ENCODE data around the gene WASF2. TPM values are rescaled to one million over a fixed set of nuclear protein-coding genes. Genes with fewer than 3 reads are reported as not detected.
"Not testable (repeated sequence)": the region's sequence is repeated elsewhere in the genome, so short reads cannot be mapped to it uniquely, and the experiment has no call there.

The WASF2 gene, protein sequence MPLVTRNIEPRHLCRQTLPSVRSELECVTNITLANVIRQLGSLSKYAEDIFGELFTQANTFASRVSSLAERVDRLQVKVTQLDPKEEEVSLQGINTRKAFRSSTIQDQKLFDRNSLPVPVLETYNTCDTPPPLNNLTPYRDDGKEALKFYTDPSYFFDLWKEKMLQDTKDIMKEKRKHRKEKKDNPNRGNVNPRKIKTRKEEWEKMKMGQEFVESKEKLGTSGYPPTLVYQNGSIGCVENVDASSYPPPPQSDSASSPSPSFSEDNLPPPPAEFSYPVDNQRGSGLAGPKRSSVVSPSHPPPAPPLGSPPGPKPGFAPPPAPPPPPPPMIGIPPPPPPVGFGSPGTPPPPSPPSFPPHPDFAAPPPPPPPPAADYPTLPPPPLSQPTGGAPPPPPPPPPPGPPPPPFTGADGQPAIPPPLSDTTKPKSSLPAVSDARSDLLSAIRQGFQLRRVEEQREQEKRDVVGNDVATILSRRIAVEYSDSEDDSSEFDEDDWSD
- total RNA-seq (100 to 1,000 TPM; 183 to 185 TPM), polyA plus RNA-seq (10 to 100 TPM; 54.8 to 68.9 (median 68.5) TPM), total RNA-seq (68.0 to 168 (median 153) reads per million in 6 experiments)

DNA sequence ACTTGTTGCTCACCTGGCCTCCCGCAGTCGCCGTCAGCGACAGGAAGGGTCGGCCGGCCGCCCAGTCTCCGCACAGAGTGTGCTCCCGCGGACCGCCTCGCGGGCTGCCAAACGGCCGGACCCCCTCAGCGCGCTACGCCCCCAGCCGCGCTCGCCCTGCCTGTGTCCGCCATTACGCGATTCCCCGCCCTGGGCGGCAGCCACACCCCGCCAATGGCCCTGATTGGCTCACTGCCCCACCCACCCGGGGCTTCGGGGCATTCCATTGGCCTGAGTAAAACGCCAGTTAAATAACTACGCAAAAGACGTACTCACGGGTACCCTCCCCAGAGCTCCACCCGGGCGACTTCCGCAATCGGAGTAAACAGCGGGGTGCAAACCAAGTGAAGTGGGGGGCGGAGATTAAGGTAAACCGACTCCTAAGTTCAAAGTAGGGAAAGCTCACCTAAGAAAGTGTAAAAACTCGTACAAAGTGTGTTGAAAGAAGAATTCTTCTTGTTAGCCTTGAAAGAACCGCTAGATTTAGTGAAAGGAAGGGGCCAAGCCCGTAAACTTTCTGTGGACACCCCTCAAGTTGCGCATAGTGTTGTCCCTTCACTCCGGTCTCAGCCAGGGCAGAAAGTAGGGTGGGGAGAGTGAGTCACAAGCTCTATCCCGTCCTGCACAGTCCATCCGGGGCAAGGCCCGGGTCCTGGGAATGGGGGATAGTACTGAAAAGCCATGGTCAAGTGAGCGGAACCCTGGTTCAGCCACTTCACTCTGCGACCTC, at the start of gene WASF2:
TSS of gene WASF2 (minus strand) at position 195 of the 769 bp plus-strand sequence. CDS start 61,277 bp downstream, outside the sequence.
- Mint-ChIP-seq H3K4me1 (peaks cover 17 to 54% (median 37%) of the 10 kb centered on the region in 4 donors), H3K9me3 (no peaks in the 10 kb centered on the region), H3K36me3 (peaks cover 0 to 7% (median 0%) of the 10 kb centered on the region in 3 donors), H3K4me3 (peak within 1 kb of the TSS; percentile 92 to 99 (median 96)), H3K27me3 (no peaks in the 10 kb centered on the region), H3K27ac (peak within 1 kb of the TSS; percentile 97 to 100 (median 99))
- POLR2A ChIA-PET = interaction anchor here (0.6 to 7.0 kb wide), 34 partner anchors 8 to 1057 kb away, joined by 3 to 144 read pairs (median 4); partner anchors contain the start of genes AHDC1, FAM76A, GPN2 and SLC9A1
- peak; percentile 93 to 99 (median 97) for DNase-seq
- peak; percentile 91 to 95 for ATAC-seq

DNA sequence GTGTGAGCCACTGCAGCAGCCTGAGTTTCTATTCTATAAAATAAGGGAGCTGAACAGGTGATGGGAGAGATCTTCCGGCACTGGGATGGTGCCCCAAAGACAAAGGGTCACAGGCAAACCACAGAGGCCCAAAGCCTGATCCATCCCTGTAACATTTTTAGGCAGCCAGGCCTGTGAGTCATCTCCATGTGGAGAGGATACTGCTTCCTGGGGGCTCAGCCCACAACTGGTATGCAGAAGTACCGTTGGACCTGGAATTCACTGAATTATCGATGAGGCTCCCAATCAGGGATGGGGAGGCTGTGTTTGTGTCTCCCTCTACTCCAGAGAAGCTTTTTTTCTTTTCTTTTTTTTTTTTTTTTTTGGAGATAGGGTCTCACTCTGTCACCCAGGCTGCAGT, 48.8 kb upstream of the WASF2 start:
- ATAC-seq = no peak
- POLR2A ChIA-PET = interaction anchor here (0.7 kb wide), 1 partner anchor 14 kb away, joined by 7 read pairs; no protein-coding TSS in a partner anchor
- H3K36me3 Mint-ChIP-seq = peaks cover 0 to 16% (median 0%) of the 10 kb centered on the region in 3 donors
- no peaks in the 10 kb centered on the region for H3K9me3 Mint-ChIP-seq
- H3K4me3 Mint-ChIP-seq = no peak overlapping the region
- no peak for DNase-seq
- H3K4me1 Mint-ChIP-seq = peaks cover 8 to 17% (median 10%) of the 10 kb centered on the region in 4 donors
- no peak overlapping the region for H3K27ac Mint-ChIP-seq
- H3K27me3 Mint-ChIP-seq = no peaks in the 10 kb centered on the region

DNA sequence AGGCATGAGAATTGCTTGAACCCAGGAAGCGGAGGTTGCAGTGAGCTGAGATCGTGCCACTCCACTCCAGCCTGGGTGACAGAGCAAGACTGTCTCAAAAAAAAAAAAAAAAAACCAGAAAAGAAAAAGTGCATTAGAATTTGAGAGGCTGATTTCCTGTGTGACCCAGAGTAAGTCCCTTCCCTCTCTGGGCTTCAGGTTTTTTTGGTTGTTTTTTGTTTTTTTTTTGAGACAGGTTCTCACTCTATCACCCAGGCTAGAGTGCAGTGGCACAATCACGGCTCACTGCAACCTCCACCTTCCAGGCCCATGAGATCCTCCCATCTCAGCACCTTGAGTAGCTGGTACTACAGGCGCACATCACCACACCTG, 48.3 kb upstream of the WASF2 start:
- Mint-ChIP-seq H3K27ac (peak overlapping the region in 1 of 10 donors; percentile 53), H3K36me3 (peaks cover 0 to 19% (median under 1%) of the 10 kb centered on the region in 3 donors)

DNA sequence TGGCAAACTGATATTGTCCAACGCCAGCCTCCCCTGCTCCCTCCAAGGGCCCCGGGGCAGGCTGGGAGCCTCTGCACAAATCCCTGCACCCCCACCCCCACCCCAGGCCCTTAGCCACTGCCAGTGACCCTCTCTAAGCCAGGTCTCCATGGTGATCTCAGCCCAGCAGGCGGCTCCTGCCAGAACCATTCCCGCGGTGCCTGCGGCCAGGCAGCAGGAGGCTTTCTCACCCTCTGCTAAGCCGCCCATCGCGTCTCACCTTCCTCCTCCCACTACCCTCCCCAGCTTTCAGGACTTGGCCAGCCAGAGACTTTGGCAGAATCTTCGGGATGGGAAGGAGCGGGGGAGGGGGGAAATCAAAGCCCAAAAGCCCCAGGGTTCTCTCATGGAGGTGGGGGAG, 46.8 kb upstream of the WASF2 start:
- POLR2A ChIA-PET = no interaction called here
- peak overlapping the region in 2 of 10 donors; percentile 18 to 77 for H3K27ac Mint-ChIP-seq
- no peak for ATAC-seq
- H3K9me3 Mint-ChIP-seq = no peaks in the 10 kb centered on the region
- H3K4me3 Mint-ChIP-seq = no peak overlapping the region
- no peaks in the 10 kb centered on the region for H3K27me3 Mint-ChIP-seq
- peaks cover 18 to 31% (median 22%) of the 10 kb centered on the region in 4 donors for H3K4me1 Mint-ChIP-seq
- H3K36me3 Mint-ChIP-seq = peaks cover 0 to 29% (median 5%) of the 10 kb centered on the region in 3 donors
- no peak for DNase-seq

More for the DNA sequence above, 48.3 kb upstream of the WASF2 start:
- H3K27me3 Mint-ChIP-seq, H3K4me3 Mint-ChIP-seq, ATAC-seq, H3K9me3 Mint-ChIP-seq, DNase-seq: not testable (repeated sequence)
- POLR2A ChIA-PET = interaction anchor here (0.7 kb wide), 1 partner anchor 14 kb away, joined by 7 read pairs; no protein-coding TSS in a partner anchor
- peaks cover 9 to 22% (median 12%) of the 10 kb centered on the region in 4 donors for H3K4me1 Mint-ChIP-seq

DNA sequence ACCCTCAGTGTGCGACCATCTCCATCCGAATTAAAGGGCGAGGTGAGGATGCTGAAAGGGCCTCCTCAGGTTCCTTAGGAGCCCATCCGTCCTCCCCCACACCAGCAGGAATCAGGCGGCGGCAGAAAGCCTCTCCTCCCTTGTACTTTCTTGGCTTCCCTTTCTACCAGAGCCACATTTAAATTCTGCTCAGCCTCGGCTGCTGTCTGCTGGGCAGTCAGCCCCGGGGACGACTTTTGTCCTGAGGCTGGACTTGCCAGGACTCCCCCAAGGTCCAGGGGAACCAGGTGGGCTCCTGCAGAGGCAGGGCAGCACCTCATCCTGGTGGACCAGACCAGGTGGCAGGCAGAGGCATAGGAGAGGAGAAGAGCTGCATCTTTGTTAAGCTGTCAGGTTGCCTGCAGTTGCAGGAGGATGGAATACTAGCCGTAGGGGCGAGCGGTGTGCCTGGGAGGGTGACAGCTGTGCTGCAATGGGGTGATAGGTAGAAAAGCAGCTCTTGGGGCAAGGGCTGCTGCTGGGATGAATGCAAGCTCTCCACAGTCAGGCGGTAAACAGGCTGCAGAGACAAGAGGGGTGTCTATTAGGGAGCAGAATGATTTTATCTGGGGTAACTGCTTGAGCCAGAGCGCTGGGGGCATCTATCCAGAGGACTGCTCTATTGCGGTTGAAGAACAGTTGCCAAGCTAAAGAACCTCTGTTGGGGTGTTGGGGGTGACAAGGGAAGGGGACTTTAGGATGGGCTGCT, 46.2 kb upstream of the WASF2 start:
- ATAC-seq = no peak
- Mint-ChIP-seq H3K4me1 (peaks cover 20 to 33% (median 24%) of the 10 kb centered on the region in 4 donors), H3K4me3 (no peak overlapping the region), H3K36me3 (peaks cover 0 to 31% (median 5%) of the 10 kb centered on the region in 3 donors), H3K27me3 (no peaks in the 10 kb centered on the region), H3K9me3 (no peaks in the 10 kb centered on the region), H3K27ac (peak overlapping the region in 7 of 10 donors; percentile 27 to 77 (median 60))
- POLR2A ChIA-PET = interaction anchor here (0.5 to 1.0 kb wide), 2 partner anchors 40 to 181 kb away, joined by 3 read pairs; no protein-coding TSS in a partner anchor
- no peak for DNase-seq

DNA sequence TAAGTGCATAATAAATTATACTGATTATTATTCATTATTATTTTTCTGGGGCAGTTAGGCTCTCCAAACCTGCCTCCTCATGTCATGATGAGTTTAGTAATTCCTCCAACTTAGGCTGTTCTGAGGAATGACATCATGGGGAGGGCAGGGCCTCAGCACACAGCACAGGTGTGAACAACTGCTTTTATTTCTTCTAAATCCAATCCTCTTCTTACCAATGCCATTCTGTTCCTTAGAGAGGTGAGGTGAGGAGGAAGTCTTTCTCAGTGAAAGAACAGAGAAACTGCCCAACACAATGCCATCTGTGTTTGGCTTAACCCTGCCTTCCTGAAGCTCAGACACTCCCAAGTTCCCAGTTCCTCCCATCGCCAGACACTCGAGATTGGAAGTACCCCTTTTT, 45.4 kb upstream of the WASF2 start:
- Mint-ChIP-seq H3K36me3 (peaks cover 0 to 31% (median 5%) of the 10 kb centered on the region in 3 donors), H3K27me3 (no peaks in the 10 kb centered on the region), H3K4me3 (no peak overlapping the region), H3K4me1 (peaks cover 19 to 28% (median 23%) of the 10 kb centered on the region in 4 donors), H3K9me3 (no peaks in the 10 kb centered on the region), H3K27ac (peak overlapping the region in 7 of 10 donors; percentile 22 to 75 (median 63))
- ATAC-seq (no peak), DNase-seq (no peak)
- POLR2A ChIA-PET = interaction anchor here (1.0 kb wide), 1 partner anchor 41 kb away, joined by 3 read pairs; no protein-coding TSS in a partner anchor

DNA sequence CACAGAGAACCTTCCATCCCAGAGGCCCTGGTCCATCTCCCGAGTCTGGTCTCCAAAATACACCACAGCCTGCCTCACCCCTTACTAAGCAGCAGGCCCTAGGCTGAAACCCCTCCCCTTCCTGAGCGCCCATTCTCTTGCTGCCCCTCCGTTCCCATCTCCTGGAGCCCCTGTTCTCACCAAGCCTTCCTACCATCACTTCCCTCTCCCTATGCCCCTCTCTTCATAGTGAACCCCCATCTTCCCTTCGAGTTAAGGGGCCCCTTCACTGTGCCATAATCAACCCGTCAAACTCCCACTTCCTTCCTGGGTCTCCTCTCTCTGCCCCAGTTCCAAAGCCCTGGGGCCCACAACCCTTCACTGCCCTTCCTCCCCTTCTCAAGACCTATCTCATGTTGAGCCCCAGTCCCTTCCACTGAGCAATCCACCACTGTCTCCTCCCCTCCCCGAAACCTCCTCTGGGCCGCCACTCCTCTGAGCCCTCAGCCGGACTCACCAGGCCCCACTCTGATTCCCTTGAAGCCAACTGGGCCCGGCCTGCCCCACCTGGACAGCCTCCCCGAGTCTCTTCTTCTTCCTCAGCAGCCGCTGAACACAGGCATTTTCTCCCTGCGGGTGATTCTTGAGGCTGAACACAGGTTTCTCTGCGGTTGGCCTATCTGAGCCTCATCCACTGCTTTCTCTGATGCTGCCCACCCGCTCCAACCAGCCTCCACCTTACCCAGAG, 42.2 kb upstream of the WASF2 start:
- Mint-ChIP-seq H3K27me3 (no peaks in the 10 kb centered on the region), H3K4me3 (peak overlapping the region in 2 of 10 donors; percentile 18 to 20), H3K36me3 (peaks cover 0 to 28% (median 5%) of the 10 kb centered on the region in 3 donors), H3K9me3 (no peaks in the 10 kb centered on the region), H3K4me1 (peaks cover 30 to 40% (median 37%) of the 10 kb centered on the region in 4 donors), H3K27ac (peak overlapping the region; percentile 68 to 89 (median 83))
- ATAC-seq (no peak), DNase-seq (no peak)
- POLR2A ChIA-PET = interaction anchor here (1.1 kb wide), 1 partner anchor 12 kb away, joined by 6 read pairs; no protein-coding TSS in a partner anchor

DNA sequence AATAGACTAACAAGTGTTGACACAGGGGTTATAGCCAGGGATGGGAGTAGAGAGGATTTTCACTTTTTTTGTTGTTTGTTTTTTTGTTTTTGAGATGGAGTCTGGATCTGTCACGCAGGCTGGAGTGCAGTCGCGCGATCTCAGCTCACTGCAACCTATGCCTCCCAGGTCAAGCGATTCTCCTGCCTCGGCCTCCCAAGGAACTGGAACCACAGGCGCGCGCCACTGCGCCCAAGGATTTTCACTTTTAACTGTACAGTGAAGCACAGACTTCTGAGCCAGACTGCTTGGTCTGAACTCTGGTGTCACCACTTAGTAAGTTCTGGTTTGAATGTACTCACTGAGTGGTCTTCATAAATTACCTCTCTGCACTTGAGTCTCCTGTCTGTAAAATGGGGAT, 40.2 kb upstream of the WASF2 start:
- H3K4me1 Mint-ChIP-seq = peaks cover 45 to 59% (median 56%) of the 10 kb centered on the region in 4 donors
- no peak for ATAC-seq
- no peaks in the 10 kb centered on the region for H3K27me3 Mint-ChIP-seq
- peaks cover 0 to 25% (median 5%) of the 10 kb centered on the region in 3 donors for H3K36me3 Mint-ChIP-seq
- no peak for DNase-seq
- H3K27ac Mint-ChIP-seq = peak overlapping the region in 6 of 10 donors; percentile 32 to 76 (median 60)
- no peaks in the 10 kb centered on the region for H3K9me3 Mint-ChIP-seq
- peak overlapping the region in 1 of 10 donors; percentile 52 for H3K4me3 Mint-ChIP-seq
- POLR2A ChIA-PET = interaction anchor here (0.5 to 0.7 kb wide), 2 partner anchors 9 to 37 kb away, joined by 3 read pairs; no protein-coding TSS in a partner anchor

GRCh38 chr1:27529704-27530018, 39.7 kb upstream of the WASF2 start:
- DNase-seq (no peak), ATAC-seq (no peak)
- no peaks in the 10 kb centered on the region for H3K27me3 Mint-ChIP-seq
- H3K9me3 Mint-ChIP-seq = no peaks in the 10 kb centered on the region
- POLR2A ChIA-PET = no interaction called here
- H3K27ac Mint-ChIP-seq = peak overlapping the region in 9 of 10 donors; percentile 75 to 95 (median 87)
- peaks cover 47 to 64% (median 60%) of the 10 kb centered on the region in 4 donors for H3K4me1 Mint-ChIP-seq
- H3K4me3 Mint-ChIP-seq = peak overlapping the region in 8 of 10 donors; percentile 35 to 97 (median 72)
- H3K36me3 Mint-ChIP-seq = peaks cover 0 to 23% (median 5%) of the 10 kb centered on the region in 3 donors

DNA sequence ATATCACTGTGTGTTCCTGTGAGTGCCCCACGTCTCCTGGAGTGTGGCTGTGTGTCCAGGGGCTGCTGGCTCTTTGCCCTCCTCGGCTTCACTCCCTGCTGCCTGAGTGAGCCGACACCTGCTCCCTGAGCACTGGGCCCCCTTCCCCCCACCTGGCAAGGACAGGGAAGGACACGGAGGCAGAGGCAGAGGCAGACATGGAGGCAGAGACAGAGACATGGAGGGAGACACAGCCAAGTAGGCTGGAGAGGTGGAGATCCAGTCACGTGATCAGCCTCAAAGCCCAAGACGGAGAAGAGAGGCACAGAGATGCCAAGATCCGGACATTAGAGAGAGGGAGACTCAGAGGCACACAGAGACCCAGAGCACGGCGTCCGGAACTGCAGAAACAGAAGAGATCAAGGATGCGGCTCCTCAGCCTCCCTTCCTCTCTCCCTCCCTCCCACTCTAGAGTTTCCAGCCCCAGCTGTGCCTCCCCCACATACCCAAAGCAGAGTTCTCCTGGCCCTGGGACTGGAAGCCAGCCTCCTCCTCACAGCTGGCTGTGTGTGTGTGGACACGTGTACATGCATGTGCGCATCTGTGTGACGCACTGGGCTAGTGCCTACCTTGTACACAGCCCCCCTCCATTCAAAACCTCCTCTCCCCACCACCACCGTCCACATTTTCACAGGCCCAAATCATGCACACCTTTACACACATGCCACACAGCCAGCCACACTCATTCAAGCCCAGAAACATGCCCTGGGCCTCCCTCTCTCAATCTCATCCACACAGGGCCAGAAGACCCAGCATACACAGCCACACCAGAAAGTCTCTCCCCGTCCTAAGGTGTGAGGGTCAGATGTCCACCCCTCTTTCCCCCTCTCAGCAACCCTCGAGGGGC, 39.1 kb upstream of the WASF2 start:
- H3K4me1 Mint-ChIP-seq = peaks cover 52 to 70% (median 66%) of the 10 kb centered on the region in 4 donors
- DNase-seq = no peak
- POLR2A ChIA-PET = no interaction called here
- no peaks in the 10 kb centered on the region for H3K9me3 Mint-ChIP-seq
- peak overlapping the region; percentile 65 to 97 (median 81) for H3K4me3 Mint-ChIP-seq
- peak overlapping the region in 9 of 10 donors; percentile 75 to 95 (median 87) for H3K27ac Mint-ChIP-seq
- peaks cover 0 to 19% (median 5%) of the 10 kb centered on the region in 3 donors for H3K36me3 Mint-ChIP-seq
- no peaks in the 10 kb centered on the region for H3K27me3 Mint-ChIP-seq
- ATAC-seq = no peak
